ENCODE measurements around the gene PCBP4.
A peak's percentile ranks its signal among the peaks of the same experiment; 100 is the strongest.

Gene PCBP4

DNA sequence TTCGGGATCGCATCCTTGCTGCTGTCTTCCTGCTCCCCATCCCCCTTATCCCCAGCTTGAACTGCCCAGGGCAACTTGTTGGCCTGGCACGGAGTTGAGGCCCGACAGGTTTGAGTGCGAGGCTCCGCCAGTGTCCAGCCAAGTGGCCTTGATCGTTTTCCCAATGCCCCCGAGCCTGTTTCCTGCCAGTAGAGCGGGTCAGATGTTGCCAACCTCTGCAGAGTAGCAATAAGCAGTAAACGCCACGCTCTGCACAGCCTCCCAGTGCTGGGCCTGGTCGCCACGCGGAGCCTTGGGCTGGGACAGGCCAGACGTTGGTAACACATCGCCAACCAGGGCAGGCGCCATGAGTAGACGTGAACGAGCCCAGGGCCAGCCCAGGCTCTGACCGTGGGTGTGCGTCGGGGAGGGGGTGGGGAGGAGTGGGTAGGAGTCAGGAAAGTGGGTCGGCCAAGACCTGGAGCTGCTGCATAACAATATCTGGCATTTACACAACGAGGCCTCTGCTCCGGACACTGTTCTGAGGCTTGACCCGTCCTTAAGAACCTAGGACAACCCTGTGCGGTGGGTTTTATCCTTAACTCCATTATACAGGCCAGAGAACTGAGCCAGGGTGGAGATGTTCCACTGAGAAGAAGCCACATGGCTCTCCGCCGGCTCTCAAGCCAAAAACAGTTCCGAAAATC, 7.2 kb upstream of the PCBP4 start:
- peak; percentile 19 for ATAC-seq
- no peak for TF ChIP-seq ZC3H10 (CRISPR knock-in tag; IDR thresholded peaks at IDR 0.05)
- TF ChIP-seq, protein P1, sequence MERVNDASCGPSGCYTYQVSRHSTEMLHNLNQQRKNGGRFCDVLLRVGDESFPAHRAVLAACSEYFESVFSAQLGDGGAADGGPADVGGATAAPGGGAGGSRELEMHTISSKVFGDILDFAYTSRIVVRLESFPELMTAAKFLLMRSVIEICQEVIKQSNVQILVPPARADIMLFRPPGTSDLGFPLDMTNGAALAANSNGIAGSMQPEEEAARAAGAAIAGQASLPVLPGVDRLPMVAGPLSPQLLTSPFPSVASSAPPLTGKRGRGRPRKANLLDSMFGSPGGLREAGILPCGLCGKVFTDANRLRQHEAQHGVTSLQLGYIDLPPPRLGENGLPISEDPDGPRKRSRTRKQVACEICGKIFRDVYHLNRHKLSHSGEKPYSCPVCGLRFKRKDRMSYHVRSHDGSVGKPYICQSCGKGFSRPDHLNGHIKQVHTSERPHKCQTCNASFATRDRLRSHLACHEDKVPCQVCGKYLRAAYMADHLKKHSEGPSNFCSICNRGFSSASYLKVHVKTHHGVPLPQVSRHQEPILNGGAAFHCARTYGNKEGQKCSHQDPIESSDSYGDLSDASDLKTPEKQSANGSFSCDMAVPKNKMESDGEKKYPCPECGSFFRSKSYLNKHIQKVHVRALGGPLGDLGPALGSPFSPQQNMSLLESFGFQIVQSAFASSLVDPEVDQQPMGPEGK (CRISPR knock-in tag; IDR thresholded peaks at IDR 0.05; ENCODE audit: borderline replicate concordance): 0 out of 2 replicates have a peak, but pooled peaks have one; percentile 20

- no peak for TF ChIP-seq ESRRG (CRISPR knock-in tag; IDR thresholded peaks at IDR 0.05)
- TF ChIP-seq, protein P2, sequence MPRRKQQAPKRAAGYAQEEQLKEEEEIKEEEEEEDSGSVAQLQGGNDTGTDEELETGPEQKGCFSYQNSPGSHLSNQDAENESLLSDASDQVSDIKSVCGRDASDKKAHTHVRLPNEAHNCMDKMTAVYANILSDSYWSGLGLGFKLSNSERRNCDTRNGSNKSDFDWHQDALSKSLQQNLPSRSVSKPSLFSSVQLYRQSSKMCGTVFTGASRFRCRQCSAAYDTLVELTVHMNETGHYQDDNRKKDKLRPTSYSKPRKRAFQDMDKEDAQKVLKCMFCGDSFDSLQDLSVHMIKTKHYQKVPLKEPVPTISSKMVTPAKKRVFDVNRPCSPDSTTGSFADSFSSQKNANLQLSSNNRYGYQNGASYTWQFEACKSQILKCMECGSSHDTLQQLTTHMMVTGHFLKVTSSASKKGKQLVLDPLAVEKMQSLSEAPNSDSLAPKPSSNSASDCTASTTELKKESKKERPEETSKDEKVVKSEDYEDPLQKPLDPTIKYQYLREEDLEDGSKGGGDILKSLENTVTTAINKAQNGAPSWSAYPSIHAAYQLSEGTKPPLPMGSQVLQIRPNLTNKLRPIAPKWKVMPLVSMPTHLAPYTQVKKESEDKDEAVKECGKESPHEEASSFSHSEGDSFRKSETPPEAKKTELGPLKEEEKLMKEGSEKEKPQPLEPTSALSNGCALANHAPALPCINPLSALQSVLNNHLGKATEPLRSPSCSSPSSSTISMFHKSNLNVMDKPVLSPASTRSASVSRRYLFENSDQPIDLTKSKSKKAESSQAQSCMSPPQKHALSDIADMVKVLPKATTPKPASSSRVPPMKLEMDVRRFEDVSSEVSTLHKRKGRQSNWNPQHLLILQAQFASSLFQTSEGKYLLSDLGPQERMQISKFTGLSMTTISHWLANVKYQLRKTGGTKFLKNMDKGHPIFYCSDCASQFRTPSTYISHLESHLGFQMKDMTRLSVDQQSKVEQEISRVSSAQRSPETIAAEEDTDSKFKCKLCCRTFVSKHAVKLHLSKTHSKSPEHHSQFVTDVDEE (CRISPR knock-in tag; IDR thresholded peaks at IDR 0.05): no peak
- TF ChIP-seq ZNF8 (CRISPR knock-in tag; IDR thresholded peaks at IDR 0.05): no peak
- no peak for TF ChIP-seq GLIS3 (CRISPR knock-in tag; IDR thresholded peaks at IDR 0.05)
- no peak for TF ChIP-seq PPARA (CRISPR knock-in tag; IDR thresholded peaks at IDR 0.05; ENCODE audit: borderline replicate concordance)
- no peak for TF ChIP-seq ZNF70 (CRISPR knock-in tag; IDR thresholded peaks at IDR 0.05)
- TF ChIP-seq TCF4 (CRISPR knock-in tag; IDR thresholded peaks at IDR 0.05; ENCODE audit: borderline replicate concordance): no peak
- TF ChIP-seq ZFP30 (CRISPR knock-in tag; IDR thresholded peaks at IDR 0.05): no peak
- ATAC-seq: no peak
Observed at GRCh38 chr3:51971350-51971749, 4.1 kb upstream of the PCBP4 start.

DNA sequence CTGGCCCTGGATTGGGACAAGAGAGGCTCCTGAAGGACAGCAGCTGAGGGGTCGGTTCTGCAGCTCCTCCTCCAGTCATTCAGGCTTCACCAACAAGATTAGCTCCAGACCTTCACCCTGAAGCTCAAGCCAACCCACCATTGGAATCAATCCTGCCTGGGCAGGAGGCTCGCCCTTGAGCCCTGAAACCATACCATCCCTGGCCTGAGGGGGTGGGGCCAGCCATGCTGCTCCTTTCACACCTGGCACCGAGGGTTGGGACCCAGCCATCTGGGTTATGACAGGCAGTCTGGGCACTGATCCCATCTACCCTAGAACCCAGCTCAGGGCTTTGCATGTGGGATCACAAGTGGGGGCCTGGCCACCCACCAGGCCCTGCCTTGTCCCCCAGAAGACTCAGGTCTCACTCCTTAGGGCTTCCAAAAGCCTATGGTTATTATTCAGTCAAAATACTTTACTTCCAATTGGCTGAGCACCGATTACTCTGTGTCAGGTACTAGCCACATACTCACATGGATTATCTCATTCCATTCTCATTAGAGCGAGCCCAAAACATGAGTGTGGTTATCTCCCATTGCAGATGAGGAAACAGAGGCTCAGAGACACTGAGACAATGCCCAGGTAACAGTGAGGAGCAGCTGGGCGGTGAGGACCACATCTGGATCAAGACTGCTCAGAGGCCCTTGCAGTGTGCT, 3.5 kb upstream of the PCBP4 start:
- ATAC-seq: no peak
- TF ChIP-seq PPARA (CRISPR knock-in tag; IDR thresholded peaks at IDR 0.05; ENCODE audit: borderline replicate concordance) (no peak), RARB (CRISPR knock-in tag; IDR thresholded peaks at IDR 0.05) (no peak), TOX (CRISPR knock-in tag; IDR thresholded peaks at IDR 0.05; ENCODE audit: borderline replicate concordance) (no peak), SNAI2 (CRISPR knock-in tag; IDR thresholded peaks at IDR 0.05) (no peak), ZC3H10 (CRISPR knock-in tag; IDR thresholded peaks at IDR 0.05) (no peak), OSR1 (CRISPR knock-in tag; IDR thresholded peaks at IDR 0.05) (no peak), ZNF565 (CRISPR knock-in tag; conservative IDR thresholded peaks at IDR 0.05; ENCODE audit: low read depth) (no peak), ZNF70 (CRISPR knock-in tag; IDR thresholded peaks at IDR 0.05) (no peak), ISL1 (CRISPR knock-in tag; IDR thresholded peaks at IDR 0.05) (no peak), ZFP30 (CRISPR knock-in tag; IDR thresholded peaks at IDR 0.05) (no peak)
- TF ChIP-seq, protein P3, sequence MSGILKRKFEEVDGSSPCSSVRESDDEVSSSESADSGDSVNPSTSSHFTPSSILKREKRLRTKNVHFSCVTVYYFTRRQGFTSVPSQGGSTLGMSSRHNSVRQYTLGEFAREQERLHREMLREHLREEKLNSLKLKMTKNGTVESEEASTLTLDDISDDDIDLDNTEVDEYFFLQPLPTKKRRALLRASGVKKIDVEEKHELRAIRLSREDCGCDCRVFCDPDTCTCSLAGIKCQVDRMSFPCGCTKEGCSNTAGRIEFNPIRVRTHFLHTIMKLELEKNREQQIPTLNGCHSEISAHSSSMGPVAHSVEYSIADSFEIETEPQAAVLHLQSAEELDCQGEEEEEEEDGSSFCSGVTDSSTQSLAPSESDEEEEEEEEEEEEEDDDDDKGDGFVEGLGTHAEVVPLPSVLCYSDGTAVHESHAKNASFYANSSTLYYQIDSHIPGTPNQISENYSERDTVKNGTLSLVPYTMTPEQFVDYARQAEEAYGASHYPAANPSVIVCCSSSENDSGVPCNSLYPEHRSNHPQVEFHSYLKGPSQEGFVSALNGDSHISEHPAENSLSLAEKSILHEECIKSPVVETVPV (CRISPR knock-in tag; IDR thresholded peaks at IDR 0.05): no peak
- TF ChIP-seq, protein P4, sequence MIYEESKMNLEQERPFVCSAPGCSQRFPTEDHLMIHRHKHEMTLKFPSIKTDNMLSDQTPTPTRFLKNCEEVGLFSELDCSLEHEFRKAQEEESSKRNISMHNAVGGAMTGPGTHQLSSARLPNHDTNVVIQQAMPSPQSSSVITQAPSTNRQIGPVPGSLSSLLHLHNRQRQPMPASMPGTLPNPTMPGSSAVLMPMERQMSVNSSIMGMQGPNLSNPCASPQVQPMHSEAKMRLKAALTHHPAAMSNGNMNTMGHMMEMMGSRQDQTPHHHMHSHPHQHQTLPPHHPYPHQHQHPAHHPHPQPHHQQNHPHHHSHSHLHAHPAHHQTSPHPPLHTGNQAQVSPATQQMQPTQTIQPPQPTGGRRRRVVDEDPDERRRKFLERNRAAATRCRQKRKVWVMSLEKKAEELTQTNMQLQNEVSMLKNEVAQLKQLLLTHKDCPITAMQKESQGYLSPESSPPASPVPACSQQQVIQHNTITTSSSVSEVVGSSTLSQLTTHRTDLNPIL (CRISPR knock-in tag; IDR thresholded peaks at IDR 0.05; ENCODE audit: low read depth): no peak

GRCh38 chr3:51969841-51970240, 2.6 kb upstream of the PCBP4 start:
- ATAC-seq: no peak
- TF ChIP-seq, protein P5, sequence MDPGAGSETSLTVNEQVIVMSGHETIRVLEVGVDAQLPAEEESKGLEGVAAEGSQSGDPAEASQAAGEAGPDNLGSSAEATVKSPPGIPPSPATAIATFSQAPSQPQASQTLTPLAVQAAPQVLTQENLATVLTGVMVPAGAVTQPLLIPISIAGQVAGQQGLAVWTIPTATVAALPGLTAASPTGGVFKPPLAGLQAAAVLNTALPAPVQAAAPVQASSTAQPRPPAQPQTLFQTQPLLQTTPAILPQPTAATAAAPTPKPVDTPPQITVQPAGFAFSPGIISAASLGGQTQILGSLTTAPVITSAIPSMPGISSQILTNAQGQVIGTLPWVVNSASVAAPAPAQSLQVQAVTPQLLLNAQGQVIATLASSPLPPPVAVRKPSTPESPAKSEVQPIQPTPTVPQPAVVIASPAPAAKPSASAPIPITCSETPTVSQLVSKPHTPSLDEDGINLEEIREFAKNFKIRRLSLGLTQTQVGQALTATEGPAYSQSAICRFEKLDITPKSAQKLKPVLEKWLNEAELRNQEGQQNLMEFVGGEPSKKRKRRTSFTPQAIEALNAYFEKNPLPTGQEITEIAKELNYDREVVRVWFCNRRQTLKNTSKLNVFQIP (CRISPR knock-in tag; IDR thresholded peaks at IDR 0.05; ENCODE audit: borderline replicate concordance, low read depth): no peak
- TF ChIP-seq SNAI2 (CRISPR knock-in tag; IDR thresholded peaks at IDR 0.05): no peak
- TF ChIP-seq RARB (CRISPR knock-in tag; IDR thresholded peaks at IDR 0.05): no peak
- TF ChIP-seq ZFP30 (CRISPR knock-in tag; IDR thresholded peaks at IDR 0.05): no peak
- TF ChIP-seq, protein P2 (CRISPR knock-in tag; IDR thresholded peaks at IDR 0.05): no peak
- TF ChIP-seq ZNF565 (CRISPR knock-in tag; conservative IDR thresholded peaks at IDR 0.05; ENCODE audit: low read depth): no peak
- no peak for TF ChIP-seq ARNTL (CRISPR knock-in tag; IDR thresholded peaks at IDR 0.05; ENCODE audit: borderline replicate concordance, low read depth)
- TF ChIP-seq, protein P3 (CRISPR knock-in tag; IDR thresholded peaks at IDR 0.05): no peak
- TF ChIP-seq TOX (CRISPR knock-in tag; IDR thresholded peaks at IDR 0.05; ENCODE audit: borderline replicate concordance): no peak

Data from SK-N-SH treated with all-trans-retinoic acid at 6 μM for 48 hours (cell line).